Gastroesophageal sphincter (tissue), 3 donors: ENCODE measurements around the gene BHLHE40.

ENCODE experiments used
- CTCF ChIP-seq, 4 experiments: fragments of 200-600 bp in 2 of 4; fragments of 450-650 bp in 2 of 4; sonication (generic) in 1 of 4; IDR thresholded peaks; one replicate each; pipeline ENCODE4 v1.5.1; 2017 to 2019; ENCODE audit warnings: antibody characterized with exemption in 4 of 4, mild to moderate bottlenecking in 2 of 4, moderate library complexity in 2 of 4
- EP300 ChIP-seq: sonication (generic); formaldehyde crosslinking; IDR thresholded peaks from one replicate; pipeline ENCODE4 v1.6.1; 2017; ENCODE audit warnings: antibody characterized with exemption, mild to moderate bottlenecking
- POLR2A ChIP-seq, 2 donors: fragments of 450-650 bp; IDR thresholded peaks; one replicate each; pipeline ENCODE4 v1.6.1; 2017; ENCODE audit warnings: antibody characterized with exemption in 2 of 2, mild to moderate bottlenecking in 2 of 2, moderate library complexity in 1 of 2
- POLR2AphosphoS5 ChIP-seq: sonication (generic); formaldehyde crosslinking; IDR thresholded peaks from one replicate; pipeline ENCODE4 v1.6.1; 2017; ENCODE audit warnings: antibody characterized with exemption

DNA sequence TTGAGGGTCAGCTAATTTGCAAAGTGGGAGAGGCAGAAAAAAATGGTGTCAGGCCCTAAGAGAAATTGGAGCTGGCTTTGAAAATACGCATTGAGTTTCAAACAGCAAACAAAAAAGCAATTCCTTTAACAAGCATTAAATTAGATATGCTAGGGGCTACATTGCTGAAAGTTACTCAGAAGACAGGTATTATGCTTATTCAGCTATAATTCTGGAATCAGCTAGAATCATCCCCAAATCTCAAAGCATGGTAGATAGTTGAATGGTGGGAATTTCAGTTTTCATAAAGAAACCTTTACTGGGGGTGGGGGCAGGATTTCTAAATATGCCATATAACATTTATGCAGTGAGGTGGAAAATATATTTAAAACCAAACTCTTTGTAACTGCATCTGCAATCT, 50.5 kb downstream of the BHLHE40 start:
- TF ChIP-seq EP300: no peak
- TF ChIP-seq POLR2A (IDR thresholded peaks at IDR 0.05): no peak
- TF ChIP-seq CTCF (IDR thresholded peaks at IDR 0.05): no peak
- no peak for TF ChIP-seq POLR2AphosphoS5
